ENCODE results near the gene GORASP2.

DNA sequence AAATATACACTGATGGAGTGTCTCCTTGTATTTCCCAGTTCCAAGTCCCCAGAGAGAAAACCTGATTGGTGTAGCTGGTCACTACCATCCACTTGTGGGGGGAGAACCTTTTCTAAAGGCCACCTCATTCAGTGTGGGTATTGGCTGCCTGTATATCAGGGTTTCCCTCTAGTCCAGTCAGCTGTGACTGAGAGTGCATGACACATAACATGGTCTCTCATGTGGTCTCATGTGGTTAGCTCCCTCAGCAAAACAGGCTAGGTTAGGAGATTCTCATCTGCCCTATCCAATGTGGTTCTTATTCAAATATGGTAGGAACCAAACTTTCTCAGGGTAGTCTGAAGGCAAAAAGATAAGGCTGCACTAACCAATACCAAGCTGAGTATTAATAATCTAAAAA, 4.1 kb upstream of the GORASP2 start:
- TF ChIP-seq, protein P1, sequence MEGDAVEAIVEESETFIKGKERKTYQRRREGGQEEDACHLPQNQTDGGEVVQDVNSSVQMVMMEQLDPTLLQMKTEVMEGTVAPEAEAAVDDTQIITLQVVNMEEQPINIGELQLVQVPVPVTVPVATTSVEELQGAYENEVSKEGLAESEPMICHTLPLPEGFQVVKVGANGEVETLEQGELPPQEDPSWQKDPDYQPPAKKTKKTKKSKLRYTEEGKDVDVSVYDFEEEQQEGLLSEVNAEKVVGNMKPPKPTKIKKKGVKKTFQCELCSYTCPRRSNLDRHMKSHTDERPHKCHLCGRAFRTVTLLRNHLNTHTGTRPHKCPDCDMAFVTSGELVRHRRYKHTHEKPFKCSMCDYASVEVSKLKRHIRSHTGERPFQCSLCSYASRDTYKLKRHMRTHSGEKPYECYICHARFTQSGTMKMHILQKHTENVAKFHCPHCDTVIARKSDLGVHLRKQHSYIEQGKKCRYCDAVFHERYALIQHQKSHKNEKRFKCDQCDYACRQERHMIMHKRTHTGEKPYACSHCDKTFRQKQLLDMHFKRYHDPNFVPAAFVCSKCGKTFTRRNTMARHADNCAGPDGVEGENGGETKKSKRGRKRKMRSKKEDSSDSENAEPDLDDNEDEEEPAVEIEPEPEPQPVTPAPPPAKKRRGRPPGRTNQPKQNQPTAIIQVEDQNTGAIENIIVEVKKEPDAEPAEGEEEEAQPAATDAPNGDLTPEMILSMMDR (IDR thresholded peaks at IDR 0.05 in 4 of 5, conservative IDR thresholded peaks at IDR 0.05 in 1 of 5), result no peak
- TF ChIP-seq POLR2A (IDR thresholded peaks at IDR 0.05), result no peak

Measured in gastrocnemius medialis (tissue), 4 donors.